ENCODE data around the gene PTPN4. TPM values are rescaled to one million over a fixed set of nuclear protein-coding genes. Genes with fewer than 3 reads are reported as not detected.
A peak's percentile ranks its signal among the peaks of the same experiment; 100 is the strongest.

Gene PTPN4
- total and polyA plus RNA-seq, 2 of the 13 experiments (the other 11 are each of a cell fraction or from before 2014, with no cell fraction given), result 20.3 to 34.6 TPM

- TF ChIP-seq ZBTB38 (CRISPR knock-in tag; IDR thresholded peaks at IDR 0.05) (peak; percentile 68; the same call in 1 of the 2 replicates), ZNF253 (CRISPR knock-in tag; IDR thresholded peaks at IDR 0.05; ENCODE audit: borderline replicate concordance) (no peak; the same call in none of the 2 replicates), TP53 (CRISPR knock-in tag; conservative IDR thresholded peaks at IDR 0.05) (peak; percentile 77), THAP8 (CRISPR knock-in tag; IDR thresholded peaks at IDR 0.05; ENCODE audit: borderline replicate concordance) (no peak), NBN (conservative IDR thresholded peaks at IDR 0.05) (no peak), NKX3-1 (CRISPR knock-in tag; IDR thresholded peaks at IDR 0.05) (peak; percentile 54; the same call in 1 of the 2 replicates), ZNF12 (CRISPR knock-in tag; IDR thresholded peaks at IDR 0.05) (no peak; the same call in 1 of the 2 replicates), MAF1 (CRISPR knock-in tag; IDR thresholded peaks at IDR 0.05; ENCODE audit: borderline replicate concordance) (peak; percentile 86; the same call in 1 of the 2 replicates), ZFP91 (CRISPR knock-in tag; IDR thresholded peaks at IDR 0.05; ENCODE audit: borderline replicate concordance) (peak; percentile 94; the same call in 1 of the 2 replicates), REL (CRISPR knock-in tag; conservative IDR thresholded peaks at IDR 0.05) (peak; percentile 80), PLRG1 (conservative IDR thresholded peaks at IDR 0.05) (no peak), SPEN (CRISPR knock-in tag; IDR thresholded peaks at IDR 0.05; ENCODE audit: low read depth) (peak; percentile 89), ZNF510 (CRISPR knock-in tag; IDR thresholded peaks at IDR 0.05; ENCODE audit: low read depth) (0 out of 2 replicates have a peak, but pooled peaks have one; percentile 38), RELA (CRISPR knock-in tag; IDR thresholded peaks at IDR 0.05) (no peak), DNMT1 (CRISPR knock-in tag; IDR thresholded peaks at IDR 0.05) (no peak)
- TF ChIP-seq, protein P1, sequence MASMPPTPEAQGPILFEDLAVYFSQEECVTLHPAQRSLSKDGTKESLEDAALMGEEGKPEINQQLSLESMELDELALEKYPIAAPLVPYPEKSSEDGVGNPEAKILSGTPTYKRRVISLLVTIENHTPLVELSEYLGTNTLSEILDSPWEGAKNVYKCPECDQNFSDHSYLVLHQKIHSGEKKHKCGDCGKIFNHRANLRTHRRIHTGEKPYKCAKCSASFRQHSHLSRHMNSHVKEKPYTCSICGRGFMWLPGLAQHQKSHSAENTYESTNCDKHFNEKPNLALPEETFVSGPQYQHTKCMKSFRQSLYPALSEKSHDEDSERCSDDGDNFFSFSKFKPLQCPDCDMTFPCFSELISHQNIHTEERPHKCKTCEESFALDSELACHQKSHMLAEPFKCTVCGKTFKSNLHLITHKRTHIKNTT (CRISPR knock-in tag; IDR thresholded peaks at IDR 0.05), result no peak
- TF ChIP-seq, protein P2, sequence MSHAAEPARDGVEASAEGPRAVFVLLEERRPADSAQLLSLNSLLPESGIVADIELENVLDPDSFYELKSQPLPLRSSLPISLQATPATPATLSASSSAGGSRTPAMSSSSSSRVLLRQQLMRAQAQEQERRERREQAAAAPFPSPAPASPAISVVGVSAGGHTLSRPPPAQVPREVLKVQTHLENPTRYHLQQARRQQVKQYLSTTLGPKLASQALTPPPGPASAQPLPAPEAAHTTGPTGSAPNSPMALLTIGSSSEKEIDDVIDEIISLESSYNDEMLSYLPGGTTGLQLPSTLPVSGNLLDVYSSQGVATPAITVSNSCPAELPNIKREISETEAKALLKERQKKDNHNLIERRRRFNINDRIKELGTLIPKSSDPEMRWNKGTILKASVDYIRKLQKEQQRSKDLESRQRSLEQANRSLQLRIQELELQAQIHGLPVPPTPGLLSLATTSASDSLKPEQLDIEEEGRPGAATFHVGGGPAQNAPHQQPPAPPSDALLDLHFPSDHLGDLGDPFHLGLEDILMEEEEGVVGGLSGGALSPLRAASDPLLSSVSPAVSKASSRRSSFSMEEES (CRISPR knock-in tag; IDR thresholded peaks at IDR 0.05), result no peak; the same call in 1 of the 2 replicates
- TF ChIP-seq, protein P3, sequence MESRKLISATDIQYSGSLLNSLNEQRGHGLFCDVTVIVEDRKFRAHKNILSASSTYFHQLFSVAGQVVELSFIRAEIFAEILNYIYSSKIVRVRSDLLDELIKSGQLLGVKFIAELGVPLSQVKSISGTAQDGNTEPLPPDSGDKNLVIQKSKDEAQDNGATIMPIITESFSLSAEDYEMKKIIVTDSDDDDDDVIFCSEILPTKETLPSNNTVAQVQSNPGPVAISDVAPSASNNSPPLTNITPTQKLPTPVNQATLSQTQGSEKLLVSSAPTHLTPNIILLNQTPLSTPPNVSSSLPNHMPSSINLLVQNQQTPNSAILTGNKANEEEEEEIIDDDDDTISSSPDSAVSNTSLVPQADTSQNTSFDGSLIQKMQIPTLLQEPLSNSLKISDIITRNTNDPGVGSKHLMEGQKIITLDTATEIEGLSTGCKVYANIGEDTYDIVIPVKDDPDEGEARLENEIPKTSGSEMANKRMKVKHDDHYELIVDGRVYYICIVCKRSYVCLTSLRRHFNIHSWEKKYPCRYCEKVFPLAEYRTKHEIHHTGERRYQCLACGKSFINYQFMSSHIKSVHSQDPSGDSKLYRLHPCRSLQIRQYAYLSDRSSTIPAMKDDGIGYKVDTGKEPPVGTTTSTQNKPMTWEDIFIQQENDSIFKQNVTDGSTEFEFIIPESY (CRISPR knock-in tag; IDR thresholded peaks at IDR 0.05), result no peak
- TF ChIP-seq, protein P4, sequence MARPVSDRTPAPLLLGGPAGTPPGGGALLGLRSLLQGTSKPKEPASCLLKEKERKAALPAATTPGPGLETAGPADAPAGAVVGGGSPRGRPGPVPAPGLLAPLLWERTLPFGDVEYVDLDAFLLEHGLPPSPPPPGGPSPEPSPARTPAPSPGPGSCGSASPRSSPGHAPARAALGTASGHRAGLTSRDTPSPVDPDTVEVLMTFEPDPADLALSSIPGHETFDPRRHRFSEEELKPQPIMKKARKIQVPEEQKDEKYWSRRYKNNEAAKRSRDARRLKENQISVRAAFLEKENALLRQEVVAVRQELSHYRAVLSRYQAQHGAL (CRISPR knock-in tag; IDR thresholded peaks at IDR 0.05; ENCODE audit: not compliant biosample characterization), result no peak
- TF ChIP-seq, protein P5, sequence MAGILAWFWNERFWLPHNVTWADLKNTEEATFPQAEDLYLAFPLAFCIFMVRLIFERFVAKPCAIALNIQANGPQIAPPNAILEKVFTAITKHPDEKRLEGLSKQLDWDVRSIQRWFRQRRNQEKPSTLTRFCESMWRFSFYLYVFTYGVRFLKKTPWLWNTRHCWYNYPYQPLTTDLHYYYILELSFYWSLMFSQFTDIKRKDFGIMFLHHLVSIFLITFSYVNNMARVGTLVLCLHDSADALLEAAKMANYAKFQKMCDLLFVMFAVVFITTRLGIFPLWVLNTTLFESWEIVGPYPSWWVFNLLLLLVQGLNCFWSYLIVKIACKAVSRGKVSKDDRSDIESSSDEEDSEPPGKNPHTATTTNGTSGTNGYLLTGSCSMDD (CRISPR knock-in tag; IDR thresholded peaks at IDR 0.05), result 0 out of 2 replicates have a peak, but pooled peaks have one; percentile 8
Measured at GRCh38 chr2:120012771-120013596, 253.3 kb downstream of the PTPN4 start, which contains the start of gene EPB41L5 (continued).

All from HepG2 (cell line).